ENCODE measurements around the gene RGS7.

RGS7 gene

DNA sequence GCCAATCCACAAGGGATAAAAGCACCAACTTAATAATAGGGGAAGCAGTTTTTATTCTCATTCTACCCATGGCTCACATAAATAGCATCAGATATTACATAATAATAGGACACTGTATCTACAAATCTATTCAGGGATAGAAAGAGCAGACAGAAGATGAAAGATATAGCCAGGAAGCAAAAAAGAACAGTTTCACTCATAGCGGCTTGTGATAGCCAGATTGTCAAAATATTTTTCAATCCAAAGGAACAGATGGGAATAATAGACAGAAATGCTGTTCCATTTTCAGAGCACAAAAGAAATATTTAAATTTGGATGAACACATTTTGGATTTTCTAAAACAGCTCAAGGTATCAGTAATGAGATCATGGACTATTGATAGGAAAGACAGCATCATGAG is 512.5 kb downstream of the RGS7 start:
- no peak for DNase-seq

DNA sequence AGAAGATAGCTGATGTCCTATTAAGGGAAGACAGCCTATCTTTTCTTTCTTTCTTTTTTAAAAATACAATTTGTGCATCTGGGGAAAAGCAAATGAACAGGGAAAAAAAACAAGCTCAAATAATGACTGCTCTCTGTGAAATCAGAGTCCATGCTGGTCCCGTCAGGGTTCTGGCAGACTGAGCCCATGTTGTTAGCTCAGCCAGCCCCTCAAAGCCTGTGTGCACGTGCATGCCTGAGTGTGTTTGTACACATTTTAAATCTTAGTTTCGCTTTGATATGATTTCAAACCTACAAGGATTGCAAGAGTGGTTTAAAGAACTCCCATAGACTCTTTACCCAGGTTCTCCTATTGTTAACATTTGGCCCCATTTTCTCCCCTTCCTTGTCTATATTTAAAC is 513.2 kb downstream of the RGS7 start:
- no peak for DNase-seq

DNA sequence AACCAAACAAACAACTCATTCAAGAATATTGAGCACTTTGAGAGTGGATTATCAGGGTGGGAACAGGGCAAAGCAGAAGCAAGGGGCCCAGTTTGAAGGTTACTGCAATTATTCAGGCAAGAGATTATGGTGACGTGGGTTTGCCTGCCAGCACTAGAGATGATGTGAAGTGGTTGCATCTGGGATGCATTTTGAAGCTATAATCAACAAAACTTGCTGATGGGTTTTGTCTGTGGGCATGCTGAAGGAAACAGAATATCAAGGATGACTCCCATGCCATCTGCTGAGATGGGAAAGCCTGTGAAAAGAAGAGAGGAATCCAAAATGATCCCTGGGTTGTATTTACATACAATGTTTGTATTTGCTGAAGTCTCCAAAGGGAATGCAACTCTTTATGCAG is 520.7 kb downstream of the RGS7 start:
- DNase-seq, result no peak

DNA sequence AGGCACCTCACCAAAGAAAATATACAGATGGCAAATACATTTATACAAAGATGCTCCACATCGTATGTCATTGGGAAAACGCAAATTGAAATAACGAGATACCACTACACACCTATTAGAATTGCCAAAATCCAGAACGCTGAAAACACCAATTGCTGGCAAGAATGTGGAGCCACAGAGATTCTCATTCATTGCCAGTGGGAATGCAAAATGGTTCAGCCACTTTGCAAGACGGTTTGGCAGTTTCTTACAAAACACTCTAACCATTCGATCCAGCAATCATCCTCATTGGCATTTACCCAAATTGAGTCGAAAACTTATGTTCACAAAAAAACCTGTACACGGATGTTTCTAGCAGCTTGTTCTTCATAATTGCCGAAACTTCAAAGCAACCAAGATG is 521.7 kb downstream of the RGS7 start:
- DNase-seq, result no peak

DNA sequence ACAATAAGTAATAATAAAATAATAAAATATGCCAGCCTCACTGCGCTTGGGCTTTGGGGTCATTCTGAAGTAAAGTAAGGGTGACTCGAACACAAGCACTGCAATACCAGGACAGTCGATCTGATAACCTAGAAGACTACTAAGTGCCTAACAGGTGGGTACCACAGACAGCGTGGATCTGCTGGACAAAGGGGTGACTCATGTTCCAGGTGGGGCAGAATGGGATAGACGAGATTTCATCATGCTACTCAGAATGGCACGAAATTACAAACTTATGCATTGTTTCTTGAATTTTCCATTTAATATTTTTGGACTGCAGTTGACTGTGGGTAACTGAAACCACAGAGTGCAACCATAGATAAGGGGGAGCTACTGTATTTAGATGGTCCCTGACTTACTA is 523.9 kb downstream of the RGS7 start:
- DNase-seq, result no peak

DNA sequence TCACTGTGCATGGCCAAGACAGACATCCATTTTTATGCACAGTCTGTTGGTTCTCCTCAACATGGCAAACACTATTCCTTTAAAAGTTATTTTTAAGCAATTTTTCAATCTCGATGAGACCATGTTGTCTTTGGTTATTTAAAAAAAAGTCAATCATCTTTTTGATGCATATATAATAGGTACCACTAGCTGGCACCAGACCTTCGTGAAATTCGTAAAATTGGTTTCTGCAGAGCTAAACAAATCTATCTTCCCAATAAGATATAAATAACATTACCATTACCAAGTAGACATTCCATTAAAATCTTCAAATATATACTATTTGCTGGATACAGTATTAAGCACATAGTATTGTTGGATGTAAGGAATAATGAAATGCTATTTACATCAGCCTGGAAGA is 525.1 kb downstream of the RGS7 start:
- DNase-seq, result no peak

DNA sequence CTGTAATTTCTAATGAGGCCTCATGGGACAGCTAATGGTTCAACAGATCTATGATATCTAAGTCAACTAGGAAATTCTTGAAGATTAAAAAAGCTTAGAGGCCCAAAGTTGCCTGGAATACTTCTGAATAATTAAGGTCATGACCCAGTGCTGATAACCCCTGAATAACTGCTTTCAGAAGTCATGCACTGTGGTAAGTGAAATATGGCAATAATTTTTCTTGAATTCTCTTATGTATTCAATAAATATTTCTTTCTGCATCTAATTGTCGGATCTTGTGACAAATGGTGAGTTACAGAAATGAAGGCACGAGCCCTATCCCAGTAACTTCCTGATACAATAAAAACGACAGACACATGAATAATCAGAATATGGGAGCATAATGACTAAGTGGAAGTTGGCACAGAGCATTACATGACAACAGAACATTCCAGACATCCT is 525.8 kb downstream of the RGS7 start:
- no peak for DNase-seq

DNA sequence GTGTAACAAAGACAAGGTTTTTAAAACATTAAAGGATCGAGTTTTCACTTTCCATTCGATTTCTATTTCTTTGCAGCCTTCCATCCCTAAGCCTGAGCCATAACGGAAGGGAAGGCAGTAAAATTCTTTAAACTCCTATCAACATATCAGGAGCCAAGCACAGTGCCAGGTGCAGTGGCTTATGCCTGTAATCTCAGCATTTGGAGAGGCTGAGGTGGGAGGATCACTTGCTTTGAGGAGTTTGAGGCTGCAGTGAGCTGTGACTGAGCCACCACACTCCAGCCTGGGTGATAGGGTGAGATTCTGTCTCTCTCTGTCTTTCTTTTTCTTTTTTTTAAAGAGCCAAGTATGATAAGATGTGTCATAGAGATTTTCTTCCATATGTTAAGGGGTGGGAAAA is 527.5 kb downstream of the RGS7 start:
- no peak for DNase-seq

DNA sequence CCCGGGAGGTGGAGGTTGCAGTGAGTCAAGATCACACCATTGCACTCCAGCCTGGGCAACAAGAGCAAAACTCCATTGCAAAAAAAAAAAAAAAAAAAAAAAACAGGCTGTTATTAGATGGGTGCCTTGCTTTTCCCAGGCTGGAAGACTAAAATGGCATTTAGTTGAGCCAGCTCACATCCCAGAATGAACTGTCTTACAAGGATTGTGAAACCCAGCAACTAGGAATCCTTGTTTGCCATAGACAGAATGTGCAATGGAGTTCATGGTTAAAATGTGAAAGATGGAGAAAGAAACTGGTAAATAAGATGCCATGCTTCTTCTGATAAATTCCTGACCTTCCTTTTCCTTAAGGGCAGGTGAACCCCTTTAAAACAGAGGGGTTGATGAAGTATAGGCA is 529.2 kb downstream of the RGS7 start:
- DNase-seq, result no peak

DNA sequence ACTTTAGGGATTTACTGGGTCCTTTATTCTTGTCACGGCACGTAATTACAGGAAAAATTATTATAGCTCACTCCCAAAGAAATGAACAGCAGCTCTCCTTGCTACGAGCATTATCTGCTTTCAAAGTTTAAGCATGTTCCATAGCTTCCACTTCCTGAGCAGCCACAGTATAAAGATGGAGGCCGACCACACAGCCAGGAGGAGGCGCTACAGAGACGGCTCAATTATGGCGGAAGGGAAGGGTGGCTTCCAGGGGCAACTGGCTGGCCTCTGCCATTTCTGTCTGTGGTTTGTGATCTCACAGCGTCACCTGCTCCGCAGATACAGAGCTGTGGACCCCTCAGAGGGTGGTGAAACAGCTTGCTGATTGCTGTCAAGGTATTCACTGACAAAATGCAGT is 532.8 kb downstream of the RGS7 start:
- no peak for DNase-seq

DNA sequence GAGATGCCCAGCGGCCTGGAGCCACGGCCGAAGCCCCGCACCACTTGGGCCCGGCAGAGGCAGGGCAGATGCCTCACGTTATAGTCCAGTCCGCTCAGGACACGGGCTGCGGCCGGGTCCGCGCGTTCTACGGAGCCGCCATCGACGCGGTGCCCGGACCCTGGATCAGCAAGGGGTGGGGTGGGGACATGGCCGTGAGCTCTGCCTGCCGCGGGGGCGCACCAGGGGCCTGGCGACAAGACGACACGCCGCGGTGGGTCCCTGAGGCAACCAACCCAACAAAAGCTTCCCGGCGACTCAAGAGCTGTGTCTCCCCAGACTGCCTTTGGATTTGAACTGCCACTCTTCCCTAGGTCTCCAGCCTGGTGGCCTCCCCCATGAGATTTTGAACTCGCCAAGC is 533.6 kb downstream of the RGS7 start:
- DNase-seq, result no peak

DNA sequence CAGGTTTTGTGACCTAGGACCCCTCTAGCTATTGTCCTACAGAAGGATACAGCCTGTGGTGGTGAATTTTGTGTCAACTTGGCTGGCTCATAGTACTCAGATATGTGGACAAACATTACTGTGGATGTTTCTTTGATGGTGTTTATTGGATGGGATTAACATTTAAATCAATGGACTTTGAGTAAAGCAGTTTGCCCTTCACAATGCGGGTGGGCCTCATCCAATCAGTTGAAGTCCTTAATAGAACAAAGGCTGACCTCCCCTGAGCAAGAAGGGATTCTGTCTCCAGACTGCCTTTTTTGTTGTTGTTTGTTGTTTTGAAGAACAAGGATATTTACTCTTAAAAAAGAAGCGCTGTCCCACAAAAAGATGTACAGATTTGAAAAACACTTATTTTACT is 535.1 kb downstream of the RGS7 start:
- no peak for DNase-seq

DNA sequence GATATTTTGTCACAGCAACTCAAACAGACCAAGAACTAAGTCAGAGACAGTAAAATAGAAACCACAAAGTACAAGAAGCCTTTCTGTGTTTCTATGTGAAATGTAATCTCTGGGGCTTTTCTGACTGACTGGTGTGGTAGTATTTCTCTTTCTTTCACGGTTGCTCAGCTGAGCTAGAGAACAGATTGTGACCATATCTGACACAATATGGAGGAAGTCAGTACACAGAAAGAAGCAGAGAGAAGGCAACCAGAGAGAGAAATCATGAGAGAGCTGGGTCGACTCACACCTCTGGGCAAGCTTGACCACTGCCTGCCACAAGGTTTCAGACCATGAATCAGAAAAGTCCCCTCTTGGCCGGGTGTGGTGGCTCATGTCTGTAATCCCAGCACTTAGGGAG is 536.2 kb downstream of the RGS7 start:
- no peak for DNase-seq

DNA sequence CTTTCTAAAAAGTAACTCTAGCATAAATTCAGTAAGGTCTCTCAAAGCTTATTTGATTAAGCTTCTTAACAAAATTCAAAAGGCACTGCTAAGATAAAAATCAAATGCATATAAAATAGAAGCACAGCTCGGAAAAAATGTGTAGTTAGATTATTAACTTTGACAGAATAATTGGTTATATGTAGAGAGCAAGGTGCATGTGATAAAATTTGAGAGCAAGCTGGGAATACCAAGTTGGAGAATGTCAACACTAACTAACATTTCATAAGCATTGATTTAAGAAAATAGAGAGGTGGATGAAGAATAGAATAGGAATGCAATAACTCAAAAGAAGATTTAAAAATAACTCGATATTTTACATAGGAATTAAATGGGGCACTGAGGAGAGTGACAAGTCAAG is 540.5 kb downstream of the RGS7 start:
- DNase-seq, result no peak

DNA sequence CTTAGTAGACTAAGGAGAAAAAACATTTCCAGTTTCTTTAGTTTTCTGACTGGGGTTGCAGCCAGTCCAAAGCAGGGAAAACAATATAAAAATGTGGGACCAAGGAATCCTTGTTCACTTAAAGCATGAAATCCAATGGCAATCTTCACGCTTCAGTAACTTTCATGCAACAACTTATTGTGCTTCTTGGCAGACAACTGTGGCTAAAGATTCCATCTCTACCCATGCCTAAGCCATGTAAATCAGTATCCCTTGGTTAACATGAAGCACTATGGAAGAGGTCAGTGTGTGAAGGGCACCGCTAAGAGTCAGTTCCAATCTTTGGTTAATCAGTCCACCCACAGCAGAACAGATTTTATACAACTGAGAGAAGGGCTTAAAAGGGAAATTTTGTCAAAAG is 543.3 kb downstream of the RGS7 start:
- DNase-seq, result no peak

DNA sequence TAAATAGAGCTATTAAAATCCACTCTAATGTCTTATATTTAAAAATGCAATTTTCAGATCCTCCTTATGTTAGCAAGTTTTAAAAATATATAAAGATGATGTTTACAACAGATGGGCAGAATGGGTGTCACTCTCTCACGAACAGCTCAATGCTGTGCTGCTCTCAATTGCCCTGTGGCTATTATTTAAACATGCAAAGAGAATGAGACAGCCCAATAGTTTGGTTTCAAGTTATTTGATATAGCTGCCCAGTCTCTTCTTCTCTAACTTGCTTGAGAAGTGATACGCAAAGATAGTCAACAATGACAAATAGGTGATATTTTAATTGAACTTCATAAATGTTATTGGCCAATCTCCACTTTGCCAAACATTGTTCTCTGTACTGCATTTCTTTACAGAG is 545.7 kb downstream of the RGS7 start:
- DNase-seq, result no peak

DNA sequence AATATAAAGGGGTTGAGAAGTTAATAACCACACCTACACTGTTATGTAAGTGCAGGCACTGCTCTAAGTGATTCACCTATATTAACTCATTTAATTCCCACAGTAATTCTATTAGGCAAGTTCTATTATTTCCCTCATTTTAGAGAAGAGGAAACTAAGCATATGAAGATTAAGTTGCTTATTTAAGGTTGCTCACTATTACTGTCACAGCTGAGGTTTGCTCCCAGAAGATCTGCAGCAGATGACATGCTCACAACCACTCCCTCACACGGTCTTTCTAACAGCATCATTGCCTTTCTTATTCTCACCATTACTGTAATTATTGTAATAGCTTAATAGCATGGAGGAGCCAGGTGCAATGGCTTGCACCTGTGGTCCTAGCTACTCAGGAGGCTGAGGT is 548.6 kb downstream of the RGS7 start:
- DNase-seq, result no peak

DNA sequence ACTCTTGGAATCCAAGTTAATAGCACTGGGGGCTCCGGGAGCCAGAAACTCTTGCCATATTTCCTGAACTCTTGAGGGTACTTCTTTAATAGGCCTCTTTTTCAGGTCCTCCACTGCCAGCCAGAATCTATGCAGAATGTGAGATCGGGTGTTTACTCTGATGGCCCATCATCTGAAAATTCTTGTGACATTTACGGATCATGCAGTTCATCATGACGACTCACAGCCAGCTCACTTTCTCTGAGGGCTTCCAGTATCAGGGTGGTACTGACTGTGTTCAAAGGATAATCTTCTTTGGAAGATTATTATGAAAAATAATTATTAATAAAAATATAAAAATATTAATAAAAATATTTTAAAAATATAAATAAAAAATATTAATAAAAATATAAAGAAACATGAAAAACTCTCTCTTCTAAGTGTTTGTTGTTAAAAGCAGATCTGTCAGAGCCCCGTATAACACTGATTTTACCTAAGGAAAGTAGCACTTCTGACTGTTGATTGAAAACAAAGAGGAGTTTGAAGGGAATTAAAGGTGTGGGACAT is 550.7 kb downstream of the RGS7 start:
- no peak for DNase-seq

DNA sequence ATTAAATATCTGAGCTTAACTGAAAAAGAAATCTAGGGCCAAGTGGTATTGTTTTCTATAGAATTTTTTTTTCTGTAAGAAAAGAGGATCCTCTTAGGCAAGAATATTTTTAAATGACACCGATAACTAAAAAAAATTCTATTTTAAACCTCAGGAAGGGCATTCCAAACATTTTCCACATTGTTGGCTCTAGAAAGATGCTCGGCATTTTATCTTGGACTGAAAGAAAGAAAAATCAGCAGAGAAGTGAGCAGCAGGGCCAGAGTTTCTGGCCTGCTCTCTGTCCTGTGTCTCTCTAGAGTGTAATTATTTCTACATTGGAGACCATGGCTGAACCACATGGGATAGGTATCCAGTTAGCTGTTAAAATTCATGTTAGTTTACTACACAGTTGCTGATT is 552.5 kb downstream of the RGS7 start:
- DNase-seq, result no peak

DNA sequence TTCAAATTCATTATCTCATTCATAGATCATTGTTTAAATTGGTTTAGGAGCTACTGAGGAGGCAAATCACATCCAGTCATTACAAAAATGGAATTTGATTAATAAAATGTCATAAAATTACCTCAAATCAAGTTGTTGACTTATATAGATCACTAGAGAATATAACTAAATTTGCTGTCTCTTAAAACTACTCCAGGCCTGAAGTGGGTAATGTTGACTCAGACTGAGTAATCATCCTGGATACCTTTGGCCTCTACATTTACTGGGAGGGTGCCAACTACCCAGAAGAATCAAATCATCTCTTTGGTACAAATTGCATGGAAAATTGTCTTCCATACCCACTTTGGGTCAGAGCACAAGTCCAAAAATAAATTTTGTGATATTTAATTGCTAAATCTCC is 553.9 kb downstream of the RGS7 start:
- DNase-seq, result no peak

DNA sequence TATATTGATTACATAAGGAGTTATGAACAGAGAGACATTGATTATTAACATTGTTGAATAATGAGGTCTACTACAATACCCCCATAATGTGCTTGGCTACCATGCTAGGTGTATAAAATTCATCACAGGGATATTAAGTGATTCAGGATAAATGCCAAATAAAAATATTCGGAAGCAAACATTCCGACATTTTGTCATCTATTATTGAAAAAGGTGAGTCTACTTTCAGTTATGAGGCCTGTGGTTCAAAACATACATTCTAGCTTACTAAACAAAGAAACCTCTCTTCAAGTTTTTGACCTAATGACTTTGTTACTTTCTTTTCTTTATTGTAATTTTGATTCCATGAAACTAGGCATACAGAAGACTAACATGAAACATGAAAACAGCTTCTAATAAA is 554.7 kb downstream of the RGS7 start:
- DNase-seq, result no peak

DNA sequence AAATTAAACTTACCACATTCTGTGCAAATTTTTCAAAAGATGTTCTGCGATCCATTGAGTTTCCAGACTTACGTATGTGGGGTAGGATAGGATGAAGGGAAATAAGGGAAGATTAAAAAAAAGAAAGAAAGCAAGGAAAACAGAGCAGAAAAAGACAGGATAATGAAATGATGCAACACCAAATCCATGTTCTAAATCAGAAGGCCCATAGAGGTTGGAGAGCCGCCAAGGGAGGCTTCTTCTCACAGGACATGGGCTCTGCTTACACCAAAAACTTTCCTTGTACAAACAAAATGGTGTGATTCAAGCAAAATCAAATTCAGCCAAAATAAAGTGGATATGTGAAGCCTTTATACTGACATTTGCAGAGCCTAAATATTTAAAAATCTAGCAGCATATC is 555.6 kb downstream of the RGS7 start:
- DNase-seq, result no peak

DNA sequence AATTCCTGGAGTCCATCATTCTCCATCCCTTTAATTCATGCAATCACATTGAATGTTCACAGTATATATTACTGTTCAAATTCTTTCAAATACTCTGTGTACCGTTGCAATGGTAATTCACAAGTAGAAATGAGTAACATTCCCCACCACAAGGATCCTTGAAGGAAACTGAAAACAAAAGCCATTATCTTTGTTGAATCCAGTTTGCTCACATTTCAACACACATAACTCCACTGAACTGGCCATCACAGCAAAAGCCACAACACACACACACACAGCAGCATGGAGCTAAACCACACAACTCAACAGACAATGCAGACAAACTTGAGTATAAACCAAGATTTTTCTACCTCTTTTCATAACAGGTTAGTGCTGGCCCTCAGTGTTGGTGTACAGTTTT is 556.7 kb downstream of the RGS7 start:
- no peak for DNase-seq

DNA sequence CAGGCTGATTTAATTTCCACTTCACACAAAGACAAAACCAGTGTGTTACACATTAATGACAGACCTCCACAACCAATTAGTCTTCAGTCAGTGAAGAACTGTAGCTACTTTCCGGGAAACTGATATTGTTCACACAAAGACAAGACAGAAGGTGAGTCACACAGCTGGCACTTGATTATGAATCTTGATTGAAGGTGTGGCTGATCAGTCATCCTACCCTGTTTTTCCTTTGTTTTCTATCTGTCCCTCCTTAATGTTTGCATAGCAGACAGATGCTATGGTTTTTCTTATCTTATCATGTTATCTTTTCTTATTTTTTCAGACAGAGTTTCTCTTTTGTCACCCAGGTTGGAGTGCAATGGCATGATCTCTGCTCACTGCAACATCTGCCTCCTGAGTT is 560.0 kb downstream of the RGS7 start:
- DNase-seq, result no peak

Data from anterior cingulate cortex (tissue), 58 donors.